ENCODE measurements around the gene MKNK2. TPM values are rescaled to one million over a fixed set of nuclear protein-coding genes. Genes with fewer than 3 reads are reported as not detected.

The MKNK2 gene
- total RNA-seq, 1 donor from 2014 or later: 85.2 TPM

GRCh38 chr19:2080336-2080988, 29.4 kb upstream of the MKNK2 start:
- DNase-seq (ENCODE audit: low read depth, low spot score): no peak

DNA sequence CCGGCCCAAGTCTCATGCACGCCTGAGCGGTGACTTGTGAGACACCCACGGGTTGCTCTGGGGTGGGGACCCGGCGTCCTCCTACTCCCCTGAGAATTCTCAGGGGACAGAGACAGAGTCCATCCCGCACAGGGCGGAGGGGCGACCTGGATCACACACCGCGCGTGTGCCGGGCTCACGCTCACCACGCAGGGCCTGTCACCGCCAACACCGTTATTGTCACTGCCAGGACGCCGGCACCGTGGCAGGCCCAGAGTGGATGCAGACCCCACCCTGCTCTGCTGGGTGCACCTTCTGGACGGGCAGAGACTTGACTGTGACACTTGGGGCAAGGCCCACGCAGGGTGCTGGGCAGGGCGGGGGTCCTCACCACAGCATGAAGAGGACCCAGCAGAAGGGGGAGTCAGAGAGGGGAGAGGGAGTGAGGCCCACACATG, 28.8 kb upstream of the MKNK2 start:
- no peak for DNase-seq (ENCODE audit: low read depth, low spot score)

- no peak for DNase-seq (ENCODE audit: low read depth, low spot score)
These were observed 28.2 kb upstream of the MKNK2 start for GRCh38 chr19:2079076-2079864.

DNA sequence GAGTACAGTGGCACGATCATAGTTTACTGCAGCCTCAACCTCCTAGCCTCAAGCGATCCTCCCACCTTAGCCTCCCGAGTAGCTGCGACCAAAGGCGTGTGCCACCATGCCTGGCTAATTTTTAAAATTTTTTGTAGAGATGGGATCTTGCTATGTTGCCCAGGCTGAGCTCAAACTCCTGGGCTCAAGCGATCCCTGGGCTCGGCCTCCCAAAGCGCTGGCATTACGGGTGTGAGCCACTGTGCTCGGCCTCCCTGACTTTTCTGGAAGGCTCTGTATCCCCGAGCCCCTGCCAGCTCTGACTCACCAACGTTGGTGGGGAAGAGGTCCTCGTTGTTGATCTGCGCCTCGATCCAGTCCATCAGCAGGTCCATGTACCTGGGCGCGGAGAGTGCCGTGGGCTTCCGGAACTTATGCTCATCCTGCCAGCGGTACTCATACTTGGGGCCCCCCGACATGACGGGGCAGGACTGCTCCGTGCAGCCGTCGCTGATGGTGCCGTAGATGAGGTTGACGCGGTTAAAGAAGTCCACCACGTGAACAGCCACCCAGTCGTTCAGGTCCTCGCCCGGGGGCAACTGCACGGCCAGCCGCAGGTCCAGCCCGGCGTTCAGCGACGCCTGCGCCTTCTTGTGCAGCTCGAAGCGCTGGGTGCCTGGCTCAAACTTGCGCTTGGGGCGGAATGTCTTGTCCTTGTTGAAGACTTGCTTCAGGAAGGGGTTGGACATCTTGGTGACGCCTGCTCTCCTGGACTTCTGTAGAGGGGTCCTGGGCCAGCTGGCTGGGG, 27.0 kb upstream of the MKNK2 start:
- DNase-seq (ENCODE audit: low read depth, low spot score): no peak

DNA sequence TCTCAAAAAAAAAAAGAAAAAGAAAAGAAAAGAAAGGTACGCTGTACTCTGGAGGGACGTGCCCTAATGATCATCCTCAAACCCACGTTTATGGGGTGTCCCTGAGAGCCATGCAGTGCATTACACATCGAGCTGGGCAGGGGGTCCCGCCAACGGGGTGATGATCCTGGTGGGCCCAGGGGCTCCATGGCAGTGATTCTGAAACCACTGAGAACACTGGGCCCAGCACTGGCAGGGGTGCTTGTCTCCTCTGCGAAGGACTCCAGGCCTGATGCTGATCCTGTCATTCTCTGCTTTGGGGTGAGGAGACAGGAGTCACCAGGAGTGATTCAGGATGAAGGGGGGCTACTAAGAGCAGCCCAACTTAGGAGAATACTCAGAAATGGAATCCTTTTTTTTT, 26.4 kb upstream of the MKNK2 start:
- DNase-seq (ENCODE audit: low read depth, low spot score): no peak

DNA sequence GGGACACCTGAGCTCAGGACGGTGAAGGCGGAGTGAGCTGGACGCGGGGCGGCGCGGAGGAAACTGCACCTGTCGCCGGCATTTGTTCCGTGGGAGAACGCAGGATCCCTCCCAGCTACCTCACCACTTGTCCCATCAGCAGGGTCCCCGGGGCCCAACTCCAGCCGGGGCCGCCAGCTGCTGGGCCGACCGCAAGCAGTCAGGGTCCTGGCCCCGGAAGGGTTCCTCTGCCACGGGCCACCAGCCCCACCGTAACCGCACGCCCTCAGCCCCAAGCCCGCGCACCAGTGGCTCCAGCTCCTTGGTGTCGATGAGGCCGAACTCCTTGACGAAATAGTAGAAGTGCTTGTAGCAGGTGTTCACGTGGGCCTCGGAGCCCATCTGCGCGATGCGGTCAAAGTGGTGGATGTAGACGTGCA, 25.5 kb upstream of the MKNK2 start:
- no peak for DNase-seq (ENCODE audit: low read depth, low spot score)

DNA sequence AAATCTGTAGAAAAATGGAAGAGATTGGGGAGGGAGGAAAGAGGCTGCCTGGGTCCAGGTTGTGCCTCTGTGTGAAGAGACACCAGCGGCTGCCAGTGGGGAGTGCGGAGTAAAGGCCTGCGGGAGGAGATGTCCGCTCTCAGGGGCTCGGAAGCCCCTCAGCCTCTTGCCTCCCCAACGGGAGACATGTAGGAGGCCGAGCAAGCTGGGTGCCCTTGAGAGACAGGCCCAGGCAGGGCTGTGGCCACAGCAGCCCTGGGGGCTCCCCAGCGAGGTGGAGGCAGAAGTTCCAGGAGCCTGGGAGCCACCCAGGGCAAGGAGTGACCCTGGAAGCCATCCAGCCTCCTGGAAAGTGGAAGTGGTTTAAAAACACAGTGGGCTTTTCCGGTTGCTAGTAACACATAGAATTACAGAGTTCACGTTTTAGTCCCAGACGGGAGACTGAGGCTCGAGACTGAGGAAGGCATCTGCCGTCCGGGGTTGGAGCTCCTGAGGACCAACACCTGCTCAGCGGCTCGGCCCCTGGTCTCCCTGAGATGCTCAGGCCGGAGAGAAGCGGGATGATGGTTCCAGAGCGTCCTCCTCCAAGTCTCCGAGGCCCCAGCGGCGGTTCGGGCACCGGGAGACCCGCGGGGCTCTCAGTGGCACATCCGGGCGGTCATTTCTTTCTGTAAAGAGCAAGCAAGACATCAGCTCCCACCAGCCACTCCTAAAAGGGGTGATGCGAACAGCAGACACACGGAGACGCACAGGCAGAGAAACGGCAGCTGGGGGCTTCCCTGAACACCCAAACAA, 21.9 kb upstream of the MKNK2 start:
- DNase-seq (ENCODE audit: low read depth, low spot score): no peak

- DNase-seq (ENCODE audit: low read depth, low spot score): no peak
These were observed 20.1 kb upstream of the MKNK2 start for GRCh38 chr19:2070986-2071673.

- no peak for DNase-seq (ENCODE audit: low read depth, low spot score)
These were observed 19.4 kb upstream of the MKNK2 start for GRCh38 chr19:2070436-2070827.

- no peak for DNase-seq (ENCODE audit: low read depth, low spot score)
These were observed 13.9 kb upstream of the MKNK2 start for GRCh38 chr19:2064788-2065524.

GRCh38 chr19:2064395-2064787, 13.3 kb upstream of the MKNK2 start:
- DNase-seq (ENCODE audit: low read depth, low spot score): no peak

DNA sequence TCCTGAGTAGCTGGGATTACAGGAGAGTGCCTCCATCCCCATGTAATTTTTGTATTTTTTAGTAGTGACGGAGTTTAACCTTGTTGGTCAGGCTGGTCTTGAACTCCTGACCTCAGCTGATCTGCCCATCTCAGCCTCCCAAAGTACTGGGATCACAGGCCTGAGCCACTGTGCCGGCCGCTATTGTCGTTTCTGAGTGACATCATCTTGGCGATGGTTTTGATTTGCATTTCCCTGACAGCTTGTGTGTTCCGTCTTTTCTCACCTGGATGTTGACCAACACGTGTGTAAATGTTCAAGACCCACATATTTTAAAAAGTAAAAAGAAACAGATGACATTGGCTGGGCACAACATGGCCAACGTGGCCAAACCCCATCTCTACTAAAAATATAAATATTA, 12.8 kb upstream of the MKNK2 start:
- DNase-seq (ENCODE audit: low read depth, low spot score): no peak

DNA sequence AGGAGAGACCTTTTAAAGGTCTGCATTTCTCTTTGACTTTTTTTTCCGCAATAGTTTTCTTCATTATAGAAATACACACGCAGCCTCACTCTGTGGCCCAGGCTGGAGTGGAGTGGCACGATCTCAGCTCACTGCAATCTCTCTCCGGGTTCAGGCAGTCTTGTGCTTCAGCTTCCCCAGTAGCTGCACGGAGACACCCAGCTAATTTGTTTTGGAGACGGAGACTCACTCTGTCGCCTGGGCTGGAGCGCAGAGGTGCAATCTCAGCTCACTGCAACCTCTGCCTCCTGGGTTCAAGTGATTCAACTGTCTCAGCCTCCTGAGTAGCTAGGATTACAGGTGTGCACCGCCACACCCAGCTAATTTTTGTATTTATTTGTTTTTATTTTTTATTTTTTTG, 11.7 kb upstream of the MKNK2 start:
- DNase-seq (ENCODE audit: low read depth, low spot score): no peak

DNA sequence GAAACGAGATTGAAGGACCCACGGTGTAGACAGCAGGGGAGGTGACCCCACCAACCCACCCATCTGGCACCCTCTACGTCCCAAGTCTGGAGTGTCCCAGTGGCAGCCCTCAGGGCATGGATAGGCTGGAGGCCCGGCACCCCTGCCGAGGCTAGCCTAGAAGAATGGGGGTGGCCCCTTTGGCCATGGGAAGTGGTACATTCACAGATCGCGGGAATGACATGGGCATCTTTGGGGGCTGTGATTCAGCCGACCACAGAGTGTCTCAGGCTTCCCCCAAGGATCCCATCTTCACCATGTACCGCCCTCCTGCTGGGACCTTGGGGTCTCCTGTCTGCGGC, 11.3 kb upstream of the MKNK2 start:
- DNase-seq (ENCODE audit: low read depth, low spot score): no peak

GRCh38 chr19:2061495-2062388, 10.7 kb upstream of the MKNK2 start:
- DNase-seq (ENCODE audit: low read depth, low spot score): peak; percentile 89

GRCh38 chr19:2060884-2061494, 9.9 kb upstream of the MKNK2 start:
- DNase-seq (ENCODE audit: low read depth, low spot score): no peak

- DNase-seq (ENCODE audit: low read depth, low spot score): no peak
These were observed 8.6 kb upstream of the MKNK2 start for GRCh38 chr19:2059422-2060201.

Data from pulmonary artery endothelial cell (primary cell).